Activated naive CD4-positive, alpha-beta T cell treated with anti-CD3 and anti-CD28 coated beads for 36 hours (primary cell): ENCODE results near the gene IRAK1BP1. TPM values are rescaled to one million over a fixed set of nuclear protein-coding genes. Genes with fewer than 3 reads are reported as not detected.
"Not testable (repeated sequence)": the region's sequence is repeated elsewhere in the genome, so short reads cannot be mapped to it uniquely, and the experiment has no call there.

Experiments used
- CTCF ChIA-PET: fragments of 350-600 bp; sonication (Branson Sonifier 250); formaldehyde crosslinking; loops from one replicate; lab custom pipeline; 2021; ENCODE audit warnings: antibody characterized with exemption; lab: Charles Lee
- DNase-seq: peaks from one replicate; pipeline ENCODE4 v3.0.0-alpha.2; 2020
- H3K27ac Mint-ChIP-seq: one replicate; pipeline ENCODE4 v1.8.0; 2021; ENCODE audit warnings: mild to moderate bottlenecking, mixed read lengths
- H3K27me3 Mint-ChIP-seq: one replicate; pipeline ENCODE4 v1.8.0; 2021; ENCODE audit warnings: low read depth, mixed read lengths
- H3K36me3 Mint-ChIP-seq: one replicate; pipeline ENCODE4 v1.8.0; 2021; ENCODE audit warnings: low read depth, mixed read lengths
- H3K4me1 Mint-ChIP-seq: one replicate; pipeline ENCODE4 v1.8.0; 2021; ENCODE audit warnings: low read depth, mixed read lengths
- H3K4me3 Mint-ChIP-seq: one replicate; pipeline ENCODE4 v1.8.0; 2021; ENCODE audit warnings: mild to moderate bottlenecking, moderate library complexity, mixed read lengths
- H3K9me3 Mint-ChIP-seq: one replicate; pipeline ENCODE4 v1.8.0; 2021; ENCODE audit warnings: mixed read lengths
- intact Hi-C: fragments of 100-400 bp; cut with micrococcal nuclease; formaldehyde crosslinking; loops from one replicate; pipeline ENCODE4 v1.15.1; 2023
- total RNA-seq, 2 experiments: library from RNA; stranded (reverse); gene quantifications; one replicate each; pipeline ENCODE4 v1.2.3, GENCODE V29; 2021

IRAK1BP1 gene
- total RNA-seq, 2 experiments from 2014 or later: 2.2 to 2.4 TPM

DNA sequence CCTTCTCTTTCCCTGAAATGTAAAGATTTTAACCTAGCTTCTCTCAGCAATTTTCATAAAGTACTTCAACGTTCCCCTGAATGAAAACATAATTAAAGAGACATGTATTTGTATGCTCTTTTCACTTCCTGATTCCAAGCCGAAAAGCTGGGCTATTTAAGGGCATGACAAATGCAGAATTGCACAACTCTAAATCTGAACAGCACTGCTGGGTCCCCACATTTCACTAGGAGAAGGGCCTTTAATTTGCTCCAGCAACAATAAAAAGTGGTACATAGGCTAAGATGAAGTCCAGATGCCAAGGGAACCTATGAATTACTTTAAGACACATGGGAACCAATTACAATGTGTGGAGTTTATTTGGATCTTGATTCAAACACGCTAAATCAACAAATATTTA, 42.0 kb downstream of the IRAK1BP1 start:
- Mint-ChIP-seq H3K4me1 (peaks cover 13% of the 10 kb centered on the region), H3K27ac (no peak overlapping the region), H3K27me3 (peaks cover 31% of the 10 kb centered on the region), H3K36me3 (peaks cover 7% of the 10 kb centered on the region), H3K9me3 (no peaks in the 10 kb centered on the region), H3K4me3 (no peak overlapping the region)
- intact Hi-C loops: no loop called here
- DNase-seq: no peak
- CTCF ChIA-PET: no interaction called here

DNA sequence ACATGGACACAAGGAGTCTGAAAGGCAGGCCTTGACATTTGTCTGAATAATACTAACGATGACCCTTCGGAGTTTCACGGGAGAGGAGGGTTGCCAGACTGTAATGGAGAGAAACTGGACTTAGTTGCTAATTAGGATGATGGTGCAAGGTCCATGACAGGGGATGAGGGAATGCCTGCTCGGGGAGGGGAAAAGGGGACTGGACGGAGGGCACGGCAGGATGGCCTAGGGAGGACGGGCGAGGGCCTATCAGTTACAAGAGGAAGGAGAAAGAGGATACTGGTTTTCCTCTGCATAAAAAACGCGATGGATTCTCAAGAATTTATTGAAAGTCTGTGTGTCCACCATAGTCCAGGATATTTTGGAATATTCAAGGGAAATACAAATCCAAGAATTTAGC, 42.7 kb downstream of the IRAK1BP1 start:
- DNase-seq: no peak
- no peak overlapping the region for H3K27ac Mint-ChIP-seq
- intact Hi-C loops: loop anchor here (2.0 kb wide), 2 partner anchors 13 to 169 kb away; partner anchors contain the start of gene PHIP
- peak overlapping the region; percentile 7 for H3K4me3 Mint-ChIP-seq
- H3K9me3 Mint-ChIP-seq: no peaks in the 10 kb centered on the region
- CTCF ChIA-PET: interaction anchor here (0.6 kb wide), 1 partner anchor 174 kb away, joined by 3 read pairs; no protein-coding TSS in a partner anchor
- peaks cover 7% of the 10 kb centered on the region for H3K36me3 Mint-ChIP-seq
- H3K27me3 Mint-ChIP-seq: peaks cover 31% of the 10 kb centered on the region
- H3K4me1 Mint-ChIP-seq: peaks cover 13% of the 10 kb centered on the region

GRCh38 chr6:78910591-78911171, 43.3 kb downstream of the IRAK1BP1 start:
- intact Hi-C loops: loop anchor here (2.0 kb wide), 2 partner anchors 14 to 168 kb away; partner anchors contain the start of gene PHIP
- Mint-ChIP-seq H3K36me3 (peaks cover 7% of the 10 kb centered on the region), H3K4me1 (peaks cover 13% of the 10 kb centered on the region), H3K27me3 (peaks cover 32% of the 10 kb centered on the region), H3K27ac (no peak overlapping the region), H3K4me3 (peak overlapping the region; percentile 19), H3K9me3 (no peaks in the 10 kb centered on the region)
- peak; percentile 38 for DNase-seq
- CTCF ChIA-PET: interaction anchor here (0.6 kb wide), 1 partner anchor 174 kb away, joined by 3 read pairs; no protein-coding TSS in a partner anchor

DNA sequence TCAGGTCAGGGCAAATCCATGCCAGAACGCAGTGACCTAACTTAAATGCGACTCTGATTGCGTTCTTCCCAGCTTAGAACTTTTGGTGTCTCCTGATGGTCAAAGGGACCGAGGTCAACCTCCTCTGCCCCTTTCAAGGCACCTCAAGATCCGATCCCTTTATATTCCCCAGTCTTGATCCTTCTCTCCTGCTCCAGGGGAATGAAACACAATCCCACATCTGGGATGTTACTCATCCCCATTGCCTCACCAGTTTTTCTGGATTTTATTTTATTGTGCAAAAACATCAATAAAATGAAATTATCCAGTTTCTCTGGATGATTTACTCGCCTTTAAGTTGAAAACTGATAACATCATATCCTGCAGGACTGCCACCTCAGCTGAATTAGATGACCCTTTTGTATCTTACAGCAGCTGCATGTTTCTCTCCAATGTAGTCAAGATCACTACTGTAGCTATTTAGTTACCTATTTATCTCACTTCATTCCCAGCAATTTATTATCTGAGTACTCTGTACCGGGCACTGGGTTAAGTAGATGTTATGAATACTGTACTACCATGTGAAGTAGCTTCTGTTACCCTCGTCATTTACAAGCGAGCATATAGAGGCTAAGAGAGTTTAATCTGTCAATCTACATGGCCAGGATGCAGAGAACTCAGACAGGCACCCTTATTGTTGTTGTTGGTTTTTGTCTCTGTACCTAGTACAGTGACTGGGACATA, 44.0 kb downstream of the IRAK1BP1 start:
- H3K27me3 Mint-ChIP-seq: peaks cover 34% of the 10 kb centered on the region
- intact Hi-C loops: loop anchor here (2.0 kb wide), 2 partner anchors 15 to 167 kb away; partner anchors contain the start of gene PHIP
- no peak overlapping the region for H3K27ac Mint-ChIP-seq
- no peak for DNase-seq
- H3K4me1 Mint-ChIP-seq: peaks cover 13% of the 10 kb centered on the region
- peaks cover 7% of the 10 kb centered on the region for H3K36me3 Mint-ChIP-seq
- H3K9me3 Mint-ChIP-seq: peaks cover 2% of the 10 kb centered on the region
- CTCF ChIA-PET: interaction anchor here (0.5 to 0.9 kb wide), 2 partner anchors 26 to 322 kb away, joined by 3 read pairs; no protein-coding TSS in a partner anchor
- H3K4me3 Mint-ChIP-seq: peak overlapping the region; percentile 19

- peaks cover 18% of the 10 kb centered on the region for H3K27me3 Mint-ChIP-seq
- H3K9me3 Mint-ChIP-seq: peaks cover 27% of the 10 kb centered on the region
- no peak overlapping the region for H3K27ac Mint-ChIP-seq
These were observed 49.1 kb downstream of the IRAK1BP1 start for GRCh38 chr6:78916411-78916810.

GRCh38 chr6:78917788-78918187, 50.4 kb downstream of the IRAK1BP1 start:
- intact Hi-C loops: no loop called here
- peaks cover 11% of the 10 kb centered on the region for H3K27me3 Mint-ChIP-seq
- CTCF ChIA-PET: no interaction called here
- DNase-seq: no peak
- H3K4me3 Mint-ChIP-seq: no peak overlapping the region
- H3K9me3 Mint-ChIP-seq: peaks cover 36% of the 10 kb centered on the region
- H3K27ac Mint-ChIP-seq: no peak overlapping the region
- H3K36me3 Mint-ChIP-seq: peaks cover 4% of the 10 kb centered on the region
- no peaks in the 10 kb centered on the region for H3K4me1 Mint-ChIP-seq

More at GRCh38 chr6:78916411-78916810, 49.1 kb downstream of the IRAK1BP1 start:
- intact Hi-C loops: no loop called here
- Mint-ChIP-seq H3K4me1 (no peaks in the 10 kb centered on the region), H3K36me3 (peaks cover 4% of the 10 kb centered on the region), H3K4me3 (no peak overlapping the region)
- CTCF ChIA-PET: no interaction called here
- no peak for DNase-seq

GRCh38 chr6:78921168-78921567, 53.8 kb downstream of the IRAK1BP1 start:
- H3K4me3 Mint-ChIP-seq, H3K27me3 Mint-ChIP-seq, H3K4me1 Mint-ChIP-seq, H3K27ac Mint-ChIP-seq, intact Hi-C loops, DNase-seq, CTCF ChIA-PET, H3K36me3 Mint-ChIP-seq: not testable (repeated sequence)
- H3K9me3 Mint-ChIP-seq: peaks cover 59% of the 10 kb centered on the region

- intact Hi-C loops: no loop called here
- H3K9me3 Mint-ChIP-seq: peaks cover 62% of the 10 kb centered on the region
These were observed 58.0 kb downstream of the IRAK1BP1 start for GRCh38 chr6:78925317-78925716.

DNA sequence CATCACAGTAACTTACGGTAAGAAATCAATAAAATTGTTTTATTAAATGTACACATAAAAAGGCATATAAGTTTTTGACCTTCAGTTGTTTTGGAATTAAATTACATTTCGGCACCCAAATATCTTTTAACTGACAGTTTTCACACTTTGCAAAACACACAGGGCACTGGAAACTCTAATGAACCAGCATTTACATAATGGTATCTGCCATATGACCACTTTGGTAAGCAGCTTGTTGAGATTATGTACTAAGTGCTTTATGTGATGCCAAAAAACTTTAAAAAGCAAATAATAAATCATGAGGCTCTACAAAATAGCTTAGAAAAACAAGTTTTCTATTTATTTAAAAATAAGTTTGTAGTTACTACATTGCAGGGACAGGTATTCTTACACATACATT, 68.2 kb downstream of the IRAK1BP1 start:
- Mint-ChIP-seq H3K9me3 (peaks cover 15% of the 10 kb centered on the region), H3K4me3 (no peak overlapping the region), H3K27ac (no peak overlapping the region), H3K4me1 (no peaks in the 10 kb centered on the region), H3K27me3 (no peaks in the 10 kb centered on the region), H3K36me3 (peaks cover 12% of the 10 kb centered on the region)
- intact Hi-C loops: no loop called here
- CTCF ChIA-PET: no interaction called here
- DNase-seq: no peak

More at GRCh38 chr6:78925317-78925716, 58.0 kb downstream of the IRAK1BP1 start:
- no peak overlapping the region for H3K4me3 Mint-ChIP-seq
- H3K27me3 Mint-ChIP-seq: no peaks in the 10 kb centered on the region
- H3K36me3 Mint-ChIP-seq: peaks cover 4% of the 10 kb centered on the region
- H3K4me1 Mint-ChIP-seq: no peaks in the 10 kb centered on the region
- H3K27ac Mint-ChIP-seq: no peak overlapping the region
- no peak for DNase-seq
- CTCF ChIA-PET: no interaction called here

- H3K4me3 Mint-ChIP-seq: no peak overlapping the region
These were observed 69.2 kb downstream of the IRAK1BP1 start for GRCh38 chr6:78936515-78936914.

GRCh38 chr6:78942446-78942845, 75.1 kb downstream of the IRAK1BP1 start:
- CTCF ChIA-PET: no interaction called here
- DNase-seq: no peak
- intact Hi-C loops: no loop called here
- Mint-ChIP-seq H3K9me3 (no peaks in the 10 kb centered on the region), H3K4me3 (no peak overlapping the region), H3K27ac (no peak overlapping the region), H3K27me3 (no peaks in the 10 kb centered on the region), H3K4me1 (no peaks in the 10 kb centered on the region), H3K36me3 (peaks cover 44% of the 10 kb centered on the region)

More at GRCh38 chr6:78936515-78936914, 69.2 kb downstream of the IRAK1BP1 start:
- Mint-ChIP-seq H3K27ac (no peak overlapping the region), H3K4me1 (no peaks in the 10 kb centered on the region), H3K9me3 (peaks cover 15% of the 10 kb centered on the region), H3K27me3 (no peaks in the 10 kb centered on the region), H3K36me3 (peaks cover 18% of the 10 kb centered on the region)
- CTCF ChIA-PET: no interaction called here
- intact Hi-C loops: no loop called here
- DNase-seq: no peak

DNA sequence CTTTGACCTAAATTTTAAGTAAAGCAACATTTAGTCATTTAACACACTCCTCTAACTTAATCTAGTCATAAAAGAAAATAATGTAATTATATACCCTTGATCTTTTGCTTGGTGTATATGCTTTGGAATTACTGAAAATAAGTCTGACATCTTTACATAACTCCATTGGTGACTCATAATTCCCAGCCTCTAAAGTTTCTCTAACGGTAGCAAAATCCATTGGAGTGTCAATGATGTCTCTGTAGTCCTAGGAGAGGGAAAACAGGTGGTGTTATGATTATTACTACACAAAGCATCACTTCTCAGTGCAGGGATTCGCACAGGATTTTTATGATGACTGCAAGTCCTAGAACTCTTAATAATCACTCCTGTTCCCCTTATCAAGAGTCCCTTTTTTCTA, 80.2 kb downstream of the IRAK1BP1 start:
- no peak overlapping the region for H3K27ac Mint-ChIP-seq
- H3K9me3 Mint-ChIP-seq: peaks cover 12% of the 10 kb centered on the region
- H3K27me3 Mint-ChIP-seq: no peaks in the 10 kb centered on the region
- H3K4me3 Mint-ChIP-seq: no peak overlapping the region
- DNase-seq: no peak
- no peaks in the 10 kb centered on the region for H3K4me1 Mint-ChIP-seq
- CTCF ChIA-PET: no interaction called here
- H3K36me3 Mint-ChIP-seq: peaks cover 59% of the 10 kb centered on the region
- intact Hi-C loops: no loop called here
